ENCODE data around the gene ENOX1.
"Not testable (repeated sequence)": the region's sequence is repeated elsewhere in the genome, so short reads cannot be mapped to it uniquely, and the experiment has no call there.

ENOX1 gene

DNA sequence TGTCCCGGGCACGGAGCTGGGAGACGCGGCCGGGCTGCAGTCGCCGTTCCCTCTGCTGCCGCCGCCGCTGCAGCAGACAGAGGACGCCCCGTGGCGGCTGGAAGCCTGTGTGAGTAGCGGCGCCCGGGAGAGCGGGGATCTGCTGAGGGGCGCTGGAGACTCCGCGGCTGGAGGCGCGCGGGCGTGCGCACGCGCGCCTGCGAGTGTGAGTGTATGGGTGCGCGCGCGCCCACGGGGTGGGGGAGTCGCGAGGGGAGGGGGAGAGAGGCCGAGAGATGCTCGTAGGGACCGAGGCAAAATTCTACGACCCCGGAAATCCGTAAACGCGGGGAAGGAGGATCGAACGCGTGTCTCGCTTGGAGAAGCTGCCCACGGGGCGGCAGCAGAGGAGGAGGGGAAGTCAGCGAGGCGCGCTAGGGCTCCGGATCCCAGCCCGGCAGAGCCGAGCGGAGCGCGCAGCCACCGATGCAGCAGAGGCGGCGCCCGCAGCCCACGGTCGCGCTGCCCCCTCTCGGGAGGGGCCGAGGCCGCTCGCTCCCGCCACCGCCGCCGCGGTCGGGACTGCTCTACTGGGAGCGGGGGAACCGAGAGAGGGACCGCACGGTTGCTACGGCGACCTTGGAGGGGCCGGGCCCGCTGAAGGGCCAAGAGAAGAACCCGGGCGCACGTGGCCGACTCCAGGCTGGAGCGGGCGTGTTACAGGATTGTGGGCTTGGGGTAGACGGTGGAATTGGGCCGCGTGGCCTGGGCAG is at the start of gene ENOX1:
Gene ENOX1 (minus strand): TSS at position 207 of the 752 bp plus-strand sequence.
- peak; percentile 93 for DNase-seq

DNA sequence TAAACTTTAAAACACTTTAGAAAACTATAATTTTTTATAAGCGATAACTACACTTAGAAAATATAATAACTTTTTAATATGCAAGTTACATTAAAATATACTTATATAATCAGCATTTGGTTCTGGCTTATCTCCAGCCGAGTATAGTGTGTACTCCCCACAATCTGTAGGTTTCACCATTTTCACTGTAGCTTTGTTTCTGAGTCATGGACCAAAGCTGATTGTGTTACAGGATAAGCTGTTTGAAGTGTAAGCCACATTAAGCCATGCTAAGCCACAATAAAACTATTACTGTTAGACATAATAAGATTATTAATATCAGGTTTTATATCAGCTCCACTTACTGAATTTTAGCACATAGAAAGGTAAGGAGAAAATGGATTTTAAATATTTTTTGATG is 48.9 kb upstream of the ENOX1 start:
- no peak for DNase-seq

DNA sequence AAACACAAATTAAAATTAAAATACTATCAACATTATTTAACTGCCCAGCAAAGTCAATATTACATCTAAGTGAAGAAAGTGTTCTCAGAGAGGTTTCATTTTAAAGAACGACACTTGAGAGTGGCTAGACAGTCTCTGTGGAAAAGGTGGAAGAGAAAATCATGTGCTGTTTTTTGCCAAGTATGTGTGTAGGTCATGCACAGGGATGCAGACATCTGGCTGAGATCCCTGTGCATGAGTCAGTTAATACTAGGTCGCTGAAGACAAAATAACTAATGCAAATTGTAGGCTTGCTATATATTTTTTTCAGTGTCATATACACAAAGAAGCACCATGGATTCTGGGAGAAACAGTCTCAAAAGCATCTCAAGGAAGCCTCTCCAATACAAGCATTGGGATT is 44.3 kb upstream of the ENOX1 start:
- DNase-seq, result peak; percentile 43

DNA sequence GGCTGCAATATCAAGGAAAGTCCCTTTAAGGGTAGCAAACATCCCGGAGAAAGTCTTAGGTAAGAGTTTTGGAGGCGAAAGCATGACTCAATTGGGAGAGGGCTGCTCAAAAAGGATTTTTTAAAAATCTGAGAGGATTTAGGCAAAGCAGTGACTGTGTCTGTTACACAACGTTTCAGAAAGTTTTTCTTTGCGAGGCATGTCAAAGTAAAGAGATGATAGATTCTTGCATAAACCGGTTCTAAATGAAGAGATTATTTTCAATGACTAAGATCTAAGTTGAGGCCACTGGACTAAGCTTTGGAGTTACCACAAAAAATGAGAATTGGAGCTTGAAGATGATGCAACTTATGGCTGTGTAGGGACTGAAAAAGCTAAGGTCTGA is 43.7 kb upstream of the ENOX1 start:
- no peak for DNase-seq

DNA sequence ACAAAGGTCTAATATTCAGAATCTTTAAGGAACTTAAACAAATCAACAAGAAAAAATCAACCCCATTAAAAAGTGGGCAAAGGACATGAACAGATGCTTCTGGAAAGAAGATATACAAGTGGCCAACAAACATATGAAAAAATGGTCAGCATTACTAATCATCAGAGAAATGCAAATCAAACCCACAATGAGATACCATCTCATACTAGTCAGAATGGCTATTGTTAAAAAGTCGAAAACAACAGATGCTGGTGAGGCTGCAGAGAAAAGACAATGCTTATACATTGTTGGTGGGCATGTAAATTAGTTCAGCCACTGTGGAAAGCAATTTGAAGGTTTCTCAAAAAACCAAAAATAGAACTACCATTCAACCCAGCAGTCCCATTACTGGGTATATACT is 37.9 kb upstream of the ENOX1 start:
- DNase-seq, result not testable (repeated sequence)

DNA sequence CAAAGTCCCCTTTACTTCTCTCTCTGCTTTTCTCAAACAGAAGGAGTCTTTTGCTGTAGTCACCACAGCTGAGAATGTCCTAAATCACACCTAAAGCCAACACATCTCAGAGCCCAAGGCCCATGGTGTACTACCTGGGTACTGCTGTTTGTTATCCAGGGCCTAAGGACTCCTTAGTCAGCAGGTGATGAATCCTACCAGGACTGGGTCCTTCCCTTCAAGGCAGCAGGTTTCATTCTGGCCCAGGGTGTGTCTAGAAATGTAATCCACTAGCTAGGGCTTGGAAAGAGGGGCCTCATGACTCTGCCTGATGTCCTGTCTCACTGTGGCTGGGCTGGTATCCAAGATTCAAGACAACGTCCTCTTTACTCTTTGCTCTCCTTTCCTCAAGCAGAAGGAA is 36.2 kb upstream of the ENOX1 start:
- DNase-seq, result no peak

DNA sequence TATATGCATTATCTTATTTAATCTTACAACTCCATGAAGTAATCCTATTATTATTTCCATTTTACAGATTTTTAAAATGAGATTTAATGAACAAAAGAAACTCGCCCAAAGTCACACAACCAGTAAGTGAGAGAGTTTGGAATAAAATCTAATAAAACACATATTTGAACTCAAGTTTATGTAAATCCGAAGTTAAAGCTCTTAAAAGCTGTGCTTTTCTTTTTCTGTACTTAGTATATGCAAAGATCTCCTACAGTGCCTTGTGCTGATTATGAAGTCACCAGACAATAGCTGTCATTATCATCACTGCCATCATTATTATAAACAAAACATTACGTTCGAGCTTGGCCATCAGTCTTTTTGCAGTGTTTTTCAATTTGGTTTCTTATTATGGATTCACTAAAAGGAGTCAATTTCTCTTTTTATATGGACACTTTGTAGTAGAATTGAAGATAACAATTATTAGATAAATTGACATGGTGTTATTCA is 29.7 kb upstream of the ENOX1 start:
- peak; percentile 16 for DNase-seq

DNA sequence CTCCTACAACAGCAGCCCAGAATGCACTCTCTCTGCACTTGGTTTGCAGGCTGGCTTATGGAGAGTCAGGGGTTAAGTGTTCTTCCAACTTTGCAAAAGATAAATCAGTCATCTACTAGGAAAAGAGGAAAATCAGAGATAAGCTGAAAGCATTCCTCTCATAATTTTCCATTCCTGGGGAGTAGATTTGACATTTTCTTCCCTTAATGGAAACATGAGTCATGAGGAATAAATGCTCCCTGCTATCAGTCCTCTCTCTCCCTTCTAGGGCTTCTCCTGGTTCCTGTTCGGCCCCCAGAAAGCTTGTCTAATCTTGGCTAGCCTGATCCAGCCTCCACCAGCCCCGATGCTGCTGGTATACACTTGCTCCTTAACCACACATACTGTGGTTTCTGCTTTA is 28.4 kb upstream of the ENOX1 start:
- DNase-seq, result peak; percentile 16

DNA sequence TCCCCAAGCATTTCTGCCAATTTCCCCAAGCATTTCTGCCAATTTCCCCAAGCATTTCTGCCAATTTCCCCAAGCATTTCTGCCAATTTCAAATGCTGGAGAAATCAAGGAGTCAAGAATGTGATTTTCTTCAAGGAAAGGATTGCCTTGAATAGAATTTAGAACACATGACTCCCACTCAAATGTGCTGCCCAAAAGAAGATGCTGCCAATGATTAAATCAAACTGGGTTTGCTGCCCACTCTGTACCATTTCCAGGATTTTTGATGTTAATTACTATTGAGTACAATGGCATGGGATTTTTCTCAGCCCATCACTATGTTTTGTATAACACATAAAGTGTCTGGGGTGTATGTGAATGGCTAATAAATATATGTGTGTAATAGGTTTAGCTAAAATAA is 21.9 kb upstream of the ENOX1 start:
- no peak for DNase-seq

DNA sequence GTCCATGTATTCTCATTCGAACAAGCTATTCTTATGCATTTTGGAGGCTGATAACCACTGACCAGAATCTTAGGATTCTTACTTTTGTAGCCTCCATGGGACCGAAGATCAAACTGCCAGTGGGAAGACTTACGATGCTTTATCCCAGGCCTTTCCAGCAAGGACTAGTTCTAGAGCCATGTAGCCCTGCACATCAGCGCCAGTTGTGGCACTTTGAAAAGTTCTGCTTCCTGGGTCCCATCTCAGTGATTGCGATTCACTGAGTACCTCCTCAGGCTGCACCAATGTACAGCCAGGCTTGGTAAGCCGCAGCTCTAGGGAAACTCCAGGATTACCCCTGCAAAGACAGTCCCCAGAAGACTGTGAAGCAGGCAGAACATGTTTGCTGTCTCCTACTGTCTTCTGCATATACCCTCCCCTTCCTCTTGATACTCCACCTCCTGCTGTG is 18.9 kb upstream of the ENOX1 start:
- peak; percentile 35 for DNase-seq

DNA sequence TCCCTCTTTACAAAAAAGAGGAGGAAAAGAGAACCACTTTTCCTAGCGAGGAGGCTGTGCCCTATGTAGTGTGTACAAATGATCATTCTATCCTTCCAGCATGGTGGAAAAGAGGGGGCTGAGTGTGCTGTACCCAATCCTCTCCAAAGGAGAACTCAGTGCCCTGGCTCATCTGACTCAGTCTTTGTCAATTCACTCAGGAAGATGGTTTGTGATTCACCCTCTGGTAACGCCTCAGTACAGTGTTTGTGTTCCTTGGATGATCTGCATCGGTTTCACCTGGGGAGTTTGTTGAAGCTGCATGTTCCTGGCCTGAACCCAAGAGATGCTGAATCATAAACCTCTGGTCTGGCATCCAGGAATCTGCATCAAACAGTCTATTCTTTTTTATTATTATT is 18.3 kb upstream of the ENOX1 start:
- peak; percentile 88 for DNase-seq

DNA sequence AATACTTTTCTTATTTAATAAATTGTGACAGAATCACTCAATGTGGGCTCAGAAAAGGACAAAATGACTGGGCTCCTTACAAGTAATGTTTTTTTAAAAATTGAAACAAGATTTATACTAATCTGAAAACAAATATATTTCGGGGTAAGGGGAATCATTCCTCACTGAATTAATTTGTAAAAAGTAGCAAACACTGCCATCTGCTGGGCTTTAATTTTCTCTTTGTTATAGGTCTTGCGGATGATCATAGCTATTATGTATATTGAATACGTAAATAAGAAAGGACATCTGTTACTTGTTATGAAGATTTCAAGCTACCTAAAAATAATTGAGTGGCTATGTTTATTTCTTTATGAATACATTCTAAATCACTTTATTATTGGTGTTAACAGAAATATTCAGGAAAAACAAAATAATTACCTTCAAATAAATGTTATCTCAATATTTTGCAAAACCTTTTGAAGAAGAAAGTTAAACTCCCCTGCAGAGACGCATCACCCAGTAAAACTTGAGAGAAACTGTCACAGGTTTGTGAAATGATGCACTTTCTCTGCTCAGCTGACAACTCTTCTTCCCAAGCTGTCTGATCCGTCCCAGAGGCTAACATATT is 17.8 kb upstream of the ENOX1 start:
- DNase-seq, result peak; percentile 83

DNA sequence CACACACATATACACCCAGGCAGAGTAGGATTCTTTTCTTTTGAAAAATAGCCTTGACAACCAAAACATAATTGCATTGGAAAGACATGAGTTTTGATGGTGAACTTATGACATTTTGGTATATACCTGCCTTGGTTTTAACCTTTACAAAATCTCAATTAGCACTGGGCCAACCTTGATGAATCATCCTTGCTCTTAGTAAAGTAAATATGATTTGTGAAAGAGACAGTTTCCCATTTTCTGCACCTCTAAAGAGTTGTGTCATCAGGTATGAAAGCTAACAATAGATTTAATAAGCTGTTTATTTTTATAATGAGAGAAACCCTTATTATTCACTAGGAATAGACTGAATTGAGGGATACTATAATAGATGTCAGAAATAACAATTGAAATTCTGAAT is 15.7 kb upstream of the ENOX1 start:
- peak; percentile 83 for DNase-seq

DNA sequence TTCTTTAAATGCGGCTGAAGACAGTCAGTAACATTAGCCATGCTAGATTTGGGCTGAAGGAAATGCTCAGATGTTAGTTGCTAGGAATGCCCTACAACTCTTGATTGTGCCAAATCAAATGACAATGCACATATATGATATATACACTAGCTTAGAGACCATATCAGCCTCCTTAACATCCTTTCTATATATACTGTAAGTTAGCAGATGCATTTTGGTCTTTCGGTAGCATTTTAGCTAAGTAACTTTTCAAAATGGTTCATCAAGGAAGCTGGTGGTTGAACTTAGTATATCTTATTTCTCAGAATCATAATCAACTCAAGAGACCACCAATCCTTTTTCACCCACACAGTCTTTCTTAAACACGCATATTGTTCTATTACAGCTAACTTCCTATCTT is 14.1 kb upstream of the ENOX1 start:
- DNase-seq, result no peak

DNA sequence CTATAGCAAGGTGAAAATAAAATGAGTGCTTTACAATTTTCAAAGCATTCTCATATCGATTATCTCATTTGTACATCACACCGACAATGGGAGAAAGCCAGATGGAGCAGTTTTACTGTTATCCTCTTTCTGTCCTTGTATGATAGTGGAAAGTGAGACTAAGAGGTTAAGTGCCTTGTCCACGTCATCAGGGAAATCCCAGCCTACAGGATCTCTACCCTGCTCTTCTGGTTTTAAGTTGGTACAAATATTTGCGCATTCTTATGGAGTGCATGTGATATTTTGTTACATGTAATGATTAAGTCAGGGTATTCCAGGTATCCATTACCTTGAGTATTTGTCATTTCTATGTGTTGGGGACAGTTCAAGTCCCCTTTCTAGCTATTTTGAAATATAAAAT is 12.4 kb upstream of the ENOX1 start:
- DNase-seq, result no peak

DNA sequence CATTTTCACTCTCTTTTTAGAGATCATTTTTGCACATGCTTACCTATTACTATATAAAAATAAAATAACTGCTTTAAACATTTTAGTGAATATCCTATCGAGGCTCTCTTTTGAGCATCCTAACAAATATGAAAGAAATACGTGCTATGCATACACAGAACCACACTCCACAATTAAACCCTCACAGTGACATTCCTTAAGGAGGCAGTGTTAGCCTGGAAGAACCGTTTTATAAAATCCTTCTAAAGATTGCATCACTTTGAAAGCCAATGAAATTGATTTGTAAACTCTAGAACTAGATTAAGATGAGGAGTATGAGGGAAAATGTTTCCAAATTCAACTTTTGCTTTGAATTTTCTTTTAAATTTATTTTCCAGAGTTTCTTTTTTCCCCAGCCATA is 11.1 kb upstream of the ENOX1 start:
- no peak for DNase-seq

DNA sequence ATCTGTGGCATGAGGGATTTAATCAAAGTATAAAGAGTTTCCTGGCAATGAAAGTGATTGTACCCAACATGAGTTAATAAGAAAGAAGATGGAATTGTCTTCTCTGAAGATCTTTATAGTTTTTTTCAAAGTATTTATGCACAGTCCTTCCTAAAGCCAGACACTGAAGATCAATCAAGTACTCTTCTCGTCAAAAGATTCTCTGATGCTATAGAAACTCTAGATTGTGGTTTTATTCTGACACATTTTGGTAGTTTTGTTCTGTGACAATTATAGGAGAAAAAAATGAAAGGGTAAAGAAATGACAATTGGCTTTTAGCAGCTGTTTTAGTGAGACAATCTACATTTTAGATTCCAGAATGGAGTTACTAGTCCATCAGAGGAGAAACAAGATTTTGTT is 10.4 kb upstream of the ENOX1 start:
- DNase-seq, result no peak

DNA sequence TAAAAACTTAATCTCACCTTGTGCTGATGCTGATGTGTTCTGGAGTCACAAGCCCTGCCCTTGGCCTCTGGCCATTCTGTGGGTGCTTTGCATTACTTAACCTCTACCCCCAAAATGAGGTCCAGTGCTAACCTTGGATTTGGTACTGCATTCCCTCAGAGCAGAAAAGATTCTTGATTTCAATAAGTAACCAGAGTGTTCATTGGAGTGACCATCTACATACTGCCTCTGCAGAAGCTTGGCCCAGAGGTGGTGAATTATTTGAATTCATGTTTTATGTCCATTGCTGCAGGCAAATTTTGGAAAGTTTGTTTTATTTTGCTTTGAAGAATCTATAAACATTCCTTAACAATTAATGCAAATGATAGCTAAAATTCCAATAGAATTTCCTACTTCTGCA is 7.6 kb upstream of the ENOX1 start:
- DNase-seq, result no peak

DNA sequence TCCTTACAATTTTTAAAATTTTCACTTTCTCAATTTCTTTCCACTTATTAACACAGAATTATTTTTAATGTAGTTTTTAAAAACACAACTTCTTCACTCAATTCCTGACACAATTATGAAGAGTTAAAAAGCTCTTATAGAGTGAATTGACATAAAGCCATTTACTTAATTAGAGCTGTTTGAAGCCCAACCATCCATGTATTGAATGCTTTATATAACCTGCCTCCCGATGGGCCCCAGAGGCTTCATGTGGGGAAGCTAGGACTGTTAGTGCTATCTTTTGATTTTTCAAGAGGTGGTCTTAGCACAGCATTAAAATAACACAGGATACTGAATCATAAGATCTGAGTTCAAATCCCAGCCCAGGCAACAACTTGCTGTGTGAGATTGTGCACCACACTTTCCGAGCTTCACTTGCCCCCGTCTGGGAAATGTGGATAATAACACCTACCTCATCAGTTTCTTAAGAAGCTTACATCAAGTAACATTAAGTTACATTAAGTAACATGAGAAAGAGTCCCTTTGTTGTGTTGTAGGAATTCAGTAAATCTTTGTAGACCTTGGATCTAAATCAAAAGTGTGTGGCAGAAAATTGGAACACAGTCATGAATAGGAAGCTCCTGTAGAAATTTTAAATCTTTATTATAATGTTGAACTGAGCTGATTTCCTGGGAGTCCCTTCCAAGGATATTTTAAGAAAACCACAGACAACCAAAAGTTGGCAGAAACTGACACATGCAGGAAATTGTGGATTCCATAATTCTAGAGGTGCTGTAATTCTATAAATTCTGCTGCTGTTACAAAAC is 5.5 kb upstream of the ENOX1 start:
- peak; percentile 61 for DNase-seq

DNA sequence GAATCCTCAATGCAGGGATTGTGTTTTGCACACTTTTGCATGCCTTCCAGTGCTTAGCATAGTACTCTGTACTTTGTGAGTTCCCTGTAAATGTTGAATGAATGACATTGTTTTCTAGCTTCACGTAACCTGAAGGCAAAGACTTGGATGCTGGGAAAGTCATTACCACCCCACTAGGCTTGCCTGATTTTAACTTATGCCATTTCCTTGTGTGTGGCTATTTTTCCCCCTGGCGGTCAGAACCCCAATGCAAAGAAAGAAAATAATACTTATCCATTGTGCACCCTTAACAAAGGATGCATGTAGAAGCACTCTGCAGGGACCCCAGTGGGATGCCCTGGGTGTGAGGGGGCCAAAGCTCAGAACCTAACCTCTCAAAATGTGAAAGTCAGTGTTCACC is 1.2 kb upstream of the ENOX1 start:
- peak; percentile 79 for DNase-seq

DNA sequence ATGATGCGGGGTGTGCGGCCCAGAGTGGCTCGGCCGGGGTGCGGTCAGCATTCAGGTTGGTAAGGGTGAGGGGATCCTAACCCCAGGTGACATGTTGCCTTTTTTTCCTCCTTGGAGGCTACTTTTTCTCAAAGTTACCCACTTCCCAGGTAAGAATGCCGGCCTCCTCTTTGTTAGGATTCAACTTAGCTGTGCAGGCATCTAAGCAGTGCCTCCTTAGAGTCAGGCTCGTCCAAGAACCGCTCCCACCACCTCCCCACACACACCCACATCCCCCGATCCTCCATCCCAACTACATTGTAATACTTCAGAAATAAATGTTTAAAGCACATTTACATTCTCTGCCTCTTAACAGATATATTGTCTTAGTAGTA is 733 bp upstream of the ENOX1 start:
- peak; percentile 51 for DNase-seq

DNA sequence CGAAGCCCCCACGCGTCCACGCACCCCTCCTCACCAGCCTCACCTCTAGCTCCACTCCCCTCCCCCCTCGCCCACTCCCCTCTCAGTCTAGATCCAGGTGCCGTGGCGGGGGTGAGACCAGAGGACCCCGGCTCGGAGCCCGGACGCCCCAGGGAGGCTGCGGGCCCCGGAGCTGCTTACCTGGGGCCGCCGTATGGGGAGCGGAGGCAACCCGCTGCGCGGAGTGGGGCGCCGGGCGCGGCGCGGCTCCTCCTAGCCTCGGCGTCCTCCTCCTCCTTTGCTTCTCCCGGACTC is 353 bp downstream of the ENOX1 start:
- DNase-seq, result no peak

DNA sequence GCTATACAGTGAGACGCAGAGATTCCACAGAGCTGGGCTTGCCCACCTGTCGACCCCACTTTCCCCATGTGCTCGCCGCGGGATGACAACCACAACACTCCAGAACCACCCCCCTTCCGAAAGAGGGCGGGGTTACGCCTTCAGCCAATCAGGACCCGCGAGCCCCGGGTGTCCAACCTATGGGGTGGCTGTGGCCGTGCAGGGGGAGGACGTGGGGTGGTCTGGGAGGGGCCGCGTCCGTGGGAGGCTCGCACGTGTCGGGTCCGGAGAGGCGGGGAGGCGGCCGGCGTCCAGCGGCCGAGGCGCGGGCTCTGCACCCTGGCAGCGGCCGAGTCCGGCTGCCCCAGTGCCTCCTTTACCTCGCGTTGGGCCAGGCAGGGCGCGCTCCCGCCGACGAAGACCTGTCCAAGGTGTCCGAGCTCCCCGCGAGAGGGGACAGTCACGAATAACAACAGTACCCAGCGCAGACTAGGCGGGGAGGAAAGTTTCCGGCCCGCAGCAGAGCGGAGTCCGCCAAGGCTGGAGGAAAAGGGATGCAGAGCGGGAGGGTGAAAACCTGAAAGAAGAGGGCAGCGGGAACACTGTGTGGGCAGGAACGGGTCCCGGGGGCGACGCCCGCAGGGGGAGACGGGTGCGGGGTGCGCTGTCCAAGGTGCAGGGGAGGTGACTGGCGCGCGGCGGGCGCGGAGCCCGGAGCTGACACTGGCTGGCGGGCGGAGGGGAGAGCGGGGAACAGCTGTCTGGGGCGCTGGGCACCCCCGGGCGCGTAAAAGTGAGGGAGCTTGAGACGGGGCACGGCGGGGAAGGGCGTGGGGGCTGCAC is 911 bp downstream of the ENOX1 start:
- DNase-seq, result peak; percentile 92
